GM12875 (cell line): Measurements from ENCODE around the gene MYO16.

ENCODE experiments used
- H3K4me3 ChIP-seq: one replicate; pipeline ENCODE4 v1.5.1; 2011; ENCODE audit warnings: low read depth, low read length, control low read depth
- CTCF ChIP-seq: IDR thresholded peaks from 2 replicates; pipeline ENCODE4 v1.5.1; 2011; ENCODE audit warnings: low read depth, mild to moderate bottlenecking, control low read depth, inconsistent platforms, low read length, moderate library complexity, borderline replicate concordance; ENCODE audit not compliant: insufficient read depth

The MYO16 gene

GRCh38 chr13:108962654-108963053 is 333.2 kb downstream of the MYO16 start:
- no peak for TF ChIP-seq CTCF

GRCh38 chr13:108963276-108963810 is 333.9 kb downstream of the MYO16 start:
- H3K4me3 ChIP-seq: no peak overlapping the region
- TF ChIP-seq CTCF: no peak

More at GRCh38 chr13:108962654-108963053, 333.2 kb downstream of the MYO16 start:
- no peak overlapping the region for H3K4me3 ChIP-seq

- no peak for TF ChIP-seq CTCF
- no peak overlapping the region for H3K4me3 ChIP-seq
Measured at GRCh38 chr13:108963846-108964600, 334.6 kb downstream of the MYO16 start.

GRCh38 chr13:108964606-108965005 is 335.2 kb downstream of the MYO16 start:
- H3K4me3 ChIP-seq: no peak overlapping the region
- no peak for TF ChIP-seq CTCF

- TF ChIP-seq CTCF: no peak
Measured at GRCh38 chr13:108967371-108967770, 338.0 kb downstream of the MYO16 start.

GRCh38 chr13:108968566-108968965 is 339.2 kb downstream of the MYO16 start:
- TF ChIP-seq CTCF: no peak
- H3K4me3 ChIP-seq: no peak overlapping the region

More at GRCh38 chr13:108967371-108967770, 338.0 kb downstream of the MYO16 start:
- no peak overlapping the region for H3K4me3 ChIP-seq

GRCh38 chr13:108974686-108975085 is 345.3 kb downstream of the MYO16 start:
- TF ChIP-seq CTCF: no peak
- H3K4me3 ChIP-seq: no peak overlapping the region
